OCI-LY3 (cell line): ENCODE data around the gene WDR90.

Experiments
- EZH2phosphoT487 ChIP-seq: fragments of 200-600 bp; shearing (Covaris generic); IDR thresholded peaks from 2 replicates; pipeline ENCODE4 v1.6.1; 2018; ENCODE audit warnings: antibody characterized with exemption, mixed run types, low read depth
- TF ChIP-seq, protein P1 (sequence below): fragments of 200-600, 300-600 bp; sonication (generic); IDR thresholded peaks from 2 replicates; pipeline ENCODE4 v1.5.1; 2014; ENCODE audit warnings: antibody characterized with exemption, low read length, low read depth

DNA sequence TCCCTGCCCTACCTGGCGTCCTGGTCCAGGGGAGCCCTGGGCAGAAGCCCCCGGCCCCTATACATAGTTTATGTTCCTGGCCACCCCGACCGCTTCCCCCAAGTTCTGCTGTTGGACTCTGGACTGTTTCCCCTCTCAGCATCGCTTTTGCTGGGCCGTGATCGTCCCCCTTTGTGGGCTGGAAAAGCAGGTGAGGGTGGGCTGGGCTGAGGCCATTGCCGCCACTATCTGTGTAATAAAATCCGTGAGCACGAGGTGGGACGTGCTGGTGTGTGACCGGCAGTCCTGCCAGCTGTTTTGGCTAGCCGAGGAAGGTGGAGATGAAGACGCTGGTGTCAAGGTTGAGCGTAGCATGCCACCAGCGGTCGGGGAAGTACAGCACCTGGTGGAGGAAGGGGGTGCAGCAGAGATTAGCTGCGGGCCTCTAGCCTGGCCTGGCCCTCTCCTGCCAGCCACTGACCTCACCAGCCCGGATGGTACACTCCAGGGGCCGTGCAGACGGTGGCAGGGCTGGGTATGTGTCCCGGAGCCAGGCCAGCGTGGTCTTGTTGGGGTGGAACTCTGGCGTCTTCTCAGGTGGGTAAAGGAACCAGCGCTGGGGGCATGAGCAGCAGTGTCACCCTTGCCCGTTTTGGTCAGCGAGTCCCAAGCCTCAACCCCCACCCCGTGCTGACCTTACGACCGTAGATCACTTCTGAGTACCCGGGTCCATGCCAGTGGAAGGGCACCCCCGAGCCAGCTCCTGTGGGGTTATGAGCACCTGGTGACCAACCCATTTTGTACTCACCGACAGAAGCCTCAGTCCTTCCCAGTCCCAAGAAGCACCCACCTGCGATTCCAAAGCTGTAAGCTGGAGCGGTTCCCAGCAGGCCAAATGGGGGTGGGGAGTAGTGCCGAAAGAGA lies 33.6 kb downstream of the WDR90 start:
- TF ChIP-seq, protein P1, sequence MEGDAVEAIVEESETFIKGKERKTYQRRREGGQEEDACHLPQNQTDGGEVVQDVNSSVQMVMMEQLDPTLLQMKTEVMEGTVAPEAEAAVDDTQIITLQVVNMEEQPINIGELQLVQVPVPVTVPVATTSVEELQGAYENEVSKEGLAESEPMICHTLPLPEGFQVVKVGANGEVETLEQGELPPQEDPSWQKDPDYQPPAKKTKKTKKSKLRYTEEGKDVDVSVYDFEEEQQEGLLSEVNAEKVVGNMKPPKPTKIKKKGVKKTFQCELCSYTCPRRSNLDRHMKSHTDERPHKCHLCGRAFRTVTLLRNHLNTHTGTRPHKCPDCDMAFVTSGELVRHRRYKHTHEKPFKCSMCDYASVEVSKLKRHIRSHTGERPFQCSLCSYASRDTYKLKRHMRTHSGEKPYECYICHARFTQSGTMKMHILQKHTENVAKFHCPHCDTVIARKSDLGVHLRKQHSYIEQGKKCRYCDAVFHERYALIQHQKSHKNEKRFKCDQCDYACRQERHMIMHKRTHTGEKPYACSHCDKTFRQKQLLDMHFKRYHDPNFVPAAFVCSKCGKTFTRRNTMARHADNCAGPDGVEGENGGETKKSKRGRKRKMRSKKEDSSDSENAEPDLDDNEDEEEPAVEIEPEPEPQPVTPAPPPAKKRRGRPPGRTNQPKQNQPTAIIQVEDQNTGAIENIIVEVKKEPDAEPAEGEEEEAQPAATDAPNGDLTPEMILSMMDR: no peak
- TF ChIP-seq EZH2phosphoT487: no peak
